Stimulated activated CD4-positive, alpha-beta T cell treated with anti-CD3 and anti-CD28 coated beads, TNF-alpha, amount 100 ng/mL, for 48 hours (primary cell): ENCODE measurements around the gene ASTN2.

Experiments
- DNase-seq, 3 donors: peaks; one replicate each; pipeline ENCODE4 v3.0.0-alpha.2; 2020; ENCODE audit warnings: low read depth in 3 of 3

Gene ASTN2

DNA sequence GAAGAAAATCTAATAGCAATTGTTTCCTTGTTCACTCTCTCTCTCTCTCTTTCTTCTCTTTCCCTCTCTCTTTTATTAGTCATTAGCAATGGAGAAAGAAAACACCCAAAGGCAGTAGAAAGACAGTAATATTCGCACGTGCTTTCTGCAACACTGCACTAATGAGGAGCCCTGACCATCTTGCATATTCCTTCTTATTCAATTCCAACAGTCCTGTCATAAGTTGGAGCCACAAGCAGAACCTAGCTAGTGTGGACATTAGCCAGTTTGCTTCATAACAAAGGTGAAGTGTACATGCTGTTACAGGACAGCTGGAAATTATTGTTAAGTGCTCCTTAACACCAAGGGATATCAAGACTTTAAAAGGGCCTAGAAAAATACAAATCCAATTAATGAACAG lies 664.3 kb downstream of the ASTN2 start:
- no peak for DNase-seq

DNA sequence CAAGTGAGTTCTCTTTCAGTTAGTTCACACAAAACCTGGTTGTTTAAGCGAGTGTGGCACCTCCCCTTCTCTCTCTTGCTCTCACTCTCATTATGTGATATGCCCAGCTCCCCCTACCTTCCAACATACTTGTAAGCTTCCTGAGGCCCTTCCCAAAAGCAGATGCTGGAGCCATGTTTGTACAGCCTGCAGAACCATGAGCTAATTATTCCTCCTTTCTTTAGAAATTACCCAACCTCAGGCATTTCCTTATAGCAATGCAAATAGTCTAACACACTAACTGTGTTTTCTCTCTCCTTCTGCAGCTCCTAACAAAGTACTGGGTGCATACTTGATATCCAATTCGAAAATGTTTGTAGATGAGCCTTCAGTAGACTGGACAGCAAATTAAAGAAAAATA lies 665.1 kb downstream of the ASTN2 start:
- no peak for DNase-seq

DNA sequence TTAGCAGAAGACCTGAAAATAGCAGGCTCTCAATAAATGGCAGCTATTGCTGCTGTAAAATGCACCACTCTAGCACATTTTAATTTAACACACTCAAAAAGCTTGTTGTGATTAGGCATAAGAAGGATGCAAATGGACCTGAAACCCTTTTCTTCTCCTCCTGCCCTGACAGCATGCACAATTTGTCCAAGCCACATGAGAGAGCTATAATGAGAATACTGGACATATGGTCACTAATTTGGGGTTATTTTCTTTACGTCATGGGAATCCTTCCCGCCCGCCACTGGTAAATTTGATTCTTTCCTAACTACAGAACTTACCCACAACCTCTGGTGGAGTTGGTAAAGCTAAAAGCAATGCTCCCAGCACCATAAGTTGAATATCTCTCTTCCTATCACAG lies 665.7 kb downstream of the ASTN2 start:
- DNase-seq = no peak

DNA sequence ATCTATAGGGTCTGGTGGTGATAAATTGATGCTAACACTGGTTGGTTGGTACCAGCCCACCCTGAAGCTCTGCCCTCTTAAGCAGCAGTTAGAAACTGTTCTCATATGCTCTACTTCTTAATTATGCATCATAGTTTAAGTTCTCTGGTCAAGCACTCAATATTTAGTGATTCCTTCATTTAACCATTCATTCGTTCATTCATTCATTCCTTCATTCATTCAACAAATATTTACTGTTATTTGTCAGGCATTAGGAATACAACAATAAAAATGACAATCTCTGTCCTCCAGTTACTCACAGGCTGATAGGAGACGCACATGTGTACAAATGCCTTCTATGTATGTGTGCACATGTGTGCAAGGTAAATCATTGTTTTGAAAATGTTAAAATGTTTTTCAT lies 673.1 kb downstream of the ASTN2 start:
- DNase-seq = no peak

DNA sequence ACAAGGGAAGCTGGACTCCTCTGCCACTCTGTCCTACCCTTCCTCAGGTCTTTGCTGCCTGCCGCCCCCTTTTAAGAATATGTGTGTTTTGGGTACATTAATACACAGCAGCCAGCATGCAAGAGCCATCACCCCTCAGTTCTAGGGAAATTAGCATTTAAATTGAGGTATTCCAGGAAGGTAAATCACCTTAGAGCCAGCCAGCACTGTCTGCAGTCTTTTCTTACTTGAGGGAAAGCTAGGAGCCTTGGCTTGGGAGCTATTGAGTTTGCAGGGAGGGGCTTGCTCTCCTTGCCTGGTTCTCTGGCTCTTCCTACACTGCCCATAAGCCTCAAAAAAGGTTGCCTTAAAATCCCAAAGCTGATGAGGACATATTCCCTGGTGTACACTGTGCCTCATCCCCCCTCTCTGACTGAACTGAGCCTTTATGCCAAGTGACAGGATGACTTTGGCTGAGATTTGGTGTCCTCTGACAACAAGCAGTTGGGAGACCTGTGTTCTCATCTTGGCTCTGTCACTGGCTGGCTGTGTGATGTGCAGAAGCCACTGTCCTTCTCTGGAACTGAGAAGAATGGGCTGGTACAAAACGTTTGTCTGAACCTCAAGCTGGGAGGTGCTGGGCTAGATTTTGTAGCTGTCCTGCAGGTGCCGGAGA lies 673.6 kb downstream of the ASTN2 start:
- DNase-seq = no peak

DNA sequence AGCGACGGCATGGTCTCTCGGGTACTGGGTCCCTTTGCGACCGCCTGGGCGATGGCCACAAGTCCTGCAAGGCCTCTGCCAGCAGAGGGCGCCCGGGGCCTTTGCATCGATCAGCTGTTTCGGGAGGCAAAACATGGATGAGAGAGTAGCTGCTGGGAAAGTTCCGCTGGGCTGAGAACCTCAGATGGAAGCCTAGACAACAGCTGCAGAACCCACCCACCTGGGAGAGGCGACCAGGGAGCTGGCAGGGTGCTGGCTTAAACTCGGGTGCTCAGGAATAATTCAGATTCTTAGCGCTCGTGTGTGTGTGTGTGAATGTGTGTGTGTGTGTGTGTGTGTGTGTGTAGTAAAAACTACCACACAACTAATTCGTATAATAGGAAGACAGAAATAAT lies 677.7 kb downstream of the ASTN2 start:
- peak; percentile 40 to 55 (median 51) for DNase-seq

DNA sequence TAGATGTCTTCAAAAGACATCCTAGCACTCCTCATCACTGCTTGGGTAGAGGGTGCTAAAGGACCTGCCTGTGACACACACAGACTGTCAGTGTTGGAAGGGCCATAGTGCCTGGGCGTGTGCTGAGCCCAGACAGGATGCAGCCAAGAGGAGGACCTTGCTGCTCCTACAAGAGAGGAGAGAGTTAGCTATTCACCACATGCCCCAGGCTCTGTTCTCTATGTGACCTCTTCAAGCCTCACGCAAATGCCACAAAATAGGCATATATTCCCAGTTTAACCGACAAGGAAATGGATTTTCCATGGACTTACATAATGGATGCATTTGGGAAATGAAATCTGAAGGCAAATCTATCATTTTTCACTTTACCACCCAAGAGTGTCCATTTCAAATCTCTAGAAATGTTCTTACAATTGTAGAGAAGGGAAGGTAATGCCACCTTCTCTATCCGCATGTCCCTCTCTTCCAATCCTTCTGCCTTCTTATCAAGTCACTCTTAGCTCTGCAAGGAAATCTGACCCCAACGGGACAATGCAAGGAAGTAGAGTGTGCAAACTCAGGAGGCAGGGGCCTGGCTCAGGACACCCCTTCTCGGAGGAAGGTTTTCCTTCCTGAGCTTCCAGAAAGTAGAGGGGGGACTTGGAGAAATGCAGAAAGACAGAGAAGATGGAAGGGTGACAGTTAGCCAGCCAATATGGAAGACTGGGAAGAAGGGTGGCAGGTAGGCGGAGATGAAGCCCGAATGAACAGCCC lies 678.3 kb downstream of the ASTN2 start:
- DNase-seq = no peak

DNA sequence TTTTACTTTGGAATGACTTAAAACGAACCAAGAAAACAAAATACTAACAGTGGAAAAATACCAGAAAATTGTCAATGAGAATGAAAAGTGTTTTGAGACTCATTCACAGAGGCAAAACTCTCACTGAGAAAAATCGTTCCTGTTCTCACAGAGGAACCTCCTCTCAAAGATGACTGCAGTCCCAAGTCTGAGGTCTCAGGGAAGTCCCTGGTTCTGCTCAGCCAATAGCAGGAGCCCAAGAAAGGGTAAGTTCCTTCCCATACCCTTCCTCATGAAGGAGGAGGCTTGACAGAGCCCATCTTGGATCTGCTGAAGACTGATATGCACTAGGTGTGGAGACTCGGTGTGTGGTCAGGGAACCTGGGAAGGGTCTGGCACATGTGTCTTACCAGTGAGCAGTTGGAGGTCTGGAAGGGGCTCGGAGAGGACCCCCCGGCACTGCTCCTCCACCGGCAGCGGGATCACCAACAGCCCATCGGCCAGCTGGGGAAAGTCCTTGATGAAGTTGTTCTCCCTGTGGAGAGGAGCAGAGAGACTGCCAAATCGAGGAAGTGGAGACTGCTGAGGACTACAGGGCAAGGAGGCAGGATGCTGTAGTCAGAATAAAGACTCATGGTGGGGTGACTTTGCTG lies 681.7 kb downstream of the ASTN2 start:
- no peak for DNase-seq

DNA sequence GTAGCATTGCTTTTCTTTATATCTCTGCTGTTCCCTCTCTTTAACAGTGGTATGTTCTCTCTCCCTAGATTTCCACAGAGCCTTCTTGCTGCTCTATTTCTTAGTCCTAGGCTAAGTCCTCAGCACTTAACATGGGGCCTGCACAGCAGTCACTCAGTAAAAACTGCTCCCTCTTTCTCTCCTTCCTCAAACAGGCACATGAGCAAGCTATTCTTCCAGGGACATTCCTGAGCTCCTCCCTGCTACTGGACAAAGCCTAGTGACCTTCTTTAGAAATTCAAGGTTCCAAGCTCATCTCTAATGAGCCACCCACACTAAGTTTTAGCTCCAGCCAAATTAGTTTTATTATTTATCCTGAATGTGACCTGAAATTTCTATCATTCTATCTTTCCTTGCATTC lies 688.3 kb downstream of the ASTN2 start:
- no peak for DNase-seq

DNA sequence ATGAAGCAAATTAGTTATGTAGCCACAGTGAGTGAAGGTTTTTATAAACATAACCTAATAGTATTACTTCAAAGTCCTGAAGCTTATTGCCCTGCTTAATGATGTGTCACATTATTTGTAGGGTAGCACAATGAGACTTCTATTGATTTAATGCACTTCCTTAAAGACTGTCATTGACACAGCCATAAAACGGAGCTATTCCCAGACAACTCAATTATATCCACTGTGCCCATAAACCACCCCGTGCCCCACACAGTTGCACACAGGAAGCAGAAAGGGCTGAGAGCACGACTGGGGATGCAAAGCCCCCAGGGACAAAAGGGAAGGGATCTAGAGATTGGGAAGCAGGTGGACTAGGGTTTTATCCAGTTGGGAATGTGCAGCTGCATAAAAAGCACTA lies 690.7 kb downstream of the ASTN2 start:
- DNase-seq = no peak

DNA sequence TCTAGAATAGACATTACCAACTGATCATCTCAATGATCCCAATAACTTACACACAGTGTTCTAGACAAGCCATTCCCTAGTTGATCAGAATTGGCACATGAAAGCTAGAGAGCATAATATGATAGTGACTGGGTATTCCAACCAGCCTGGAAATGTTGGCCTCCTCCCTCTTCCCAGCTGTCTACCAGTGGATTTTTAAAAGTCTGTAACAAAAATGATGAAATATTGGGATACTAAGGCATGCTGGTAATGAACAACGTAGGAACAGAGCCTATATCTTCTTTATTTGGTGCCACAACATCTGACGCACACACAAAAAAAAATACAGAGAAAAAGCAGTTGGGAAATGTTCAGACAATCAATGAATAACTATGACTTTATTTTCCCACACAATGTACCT lies 692.9 kb downstream of the ASTN2 start:
- DNase-seq = no peak

DNA sequence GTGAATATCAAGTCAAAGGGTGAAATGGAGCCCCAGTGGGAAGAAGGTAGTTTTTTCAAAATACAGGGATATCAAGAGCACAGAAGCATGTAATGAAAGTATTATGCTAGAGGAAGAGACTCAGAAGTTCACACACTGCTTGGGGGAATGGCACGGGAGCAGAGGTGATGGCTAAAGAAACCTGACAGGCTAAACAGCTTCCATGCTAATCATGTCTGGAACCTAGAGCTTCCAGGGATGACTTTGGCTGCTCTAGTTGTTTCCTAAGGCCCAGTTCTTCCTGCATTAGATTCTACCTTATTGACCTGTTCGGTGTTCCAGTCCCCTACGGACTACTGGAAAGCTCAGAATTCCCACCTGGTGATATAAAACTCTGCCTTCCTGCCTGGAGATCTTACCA lies 693.4 kb downstream of the ASTN2 start:
- DNase-seq = no peak

DNA sequence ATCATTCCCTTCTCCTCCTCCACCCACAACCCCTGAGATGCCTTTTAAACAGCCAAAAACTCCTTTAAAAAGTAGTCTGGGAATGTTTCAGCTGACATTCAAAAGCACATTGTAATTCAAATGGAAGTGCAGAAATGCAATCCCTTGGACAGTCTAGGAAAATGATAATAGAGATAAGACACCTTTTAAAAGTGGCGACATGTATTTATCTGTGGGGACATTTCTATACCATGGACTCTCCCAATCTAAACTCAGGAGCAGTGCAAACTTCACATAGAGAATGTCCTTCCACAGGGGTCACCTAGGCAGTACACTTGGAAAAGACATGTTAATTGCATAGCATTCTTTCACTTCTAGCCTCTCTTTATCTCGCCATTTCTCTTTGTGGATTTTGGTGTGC lies 694.7 kb downstream of the ASTN2 start:
- DNase-seq = no peak

DNA sequence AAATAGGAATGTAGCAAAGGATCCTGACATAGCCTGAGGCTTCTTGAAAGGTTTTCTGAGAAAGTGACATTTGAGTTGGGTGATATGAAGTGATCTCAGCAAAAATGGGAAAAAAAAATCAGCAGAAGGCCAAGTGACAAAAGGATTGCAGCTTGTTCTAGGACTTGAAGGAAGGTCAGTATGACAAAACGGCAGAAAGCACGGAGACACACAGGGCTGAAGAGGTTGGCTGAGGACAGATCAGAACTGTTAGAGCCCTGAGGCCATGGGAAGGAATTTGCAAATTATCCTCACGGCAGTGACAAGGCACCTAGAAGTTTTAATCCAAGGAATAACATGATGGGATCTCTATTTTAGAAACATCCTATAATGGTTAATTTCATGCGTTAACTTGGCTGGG lies 696.7 kb downstream of the ASTN2 start:
- DNase-seq = no peak

DNA sequence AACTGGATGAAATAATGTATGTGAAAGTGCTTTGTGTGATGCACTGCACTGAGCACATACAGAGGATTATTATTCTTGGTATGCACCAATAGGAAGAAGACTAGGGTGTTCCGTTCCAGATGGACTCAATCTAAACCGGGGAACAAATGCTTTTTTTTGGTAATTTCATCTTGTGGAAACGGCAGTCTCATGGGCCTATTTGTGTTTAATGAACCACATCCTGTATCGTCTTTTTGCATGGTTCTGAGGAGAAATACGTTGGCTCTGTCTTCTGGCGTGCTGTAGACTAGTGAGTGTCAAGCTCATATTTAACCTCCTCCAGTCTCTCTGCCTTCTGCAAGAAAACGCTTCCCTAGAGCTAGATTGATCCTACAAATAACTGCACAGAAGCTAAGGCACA lies 697.7 kb downstream of the ASTN2 start:
- no peak for DNase-seq

DNA sequence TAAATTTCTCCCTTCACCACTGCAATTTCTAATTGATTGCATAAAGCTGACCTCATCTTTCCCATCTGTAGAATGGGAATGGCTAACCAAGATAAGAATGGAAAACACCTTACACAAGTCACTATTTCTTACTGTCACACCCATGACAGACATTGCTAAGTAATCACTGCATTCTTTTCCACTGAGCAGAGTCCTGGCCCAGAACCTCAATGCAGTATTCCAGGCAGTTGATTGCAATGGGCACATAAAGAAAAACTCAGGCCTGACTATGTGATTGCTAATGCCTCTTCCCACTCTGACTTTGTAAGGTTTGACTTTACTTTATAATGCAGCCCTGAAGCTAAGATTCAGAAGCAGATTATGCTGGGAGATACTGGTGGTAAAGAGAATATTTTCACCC lies 698.4 kb downstream of the ASTN2 start:
- no peak for DNase-seq

DNA sequence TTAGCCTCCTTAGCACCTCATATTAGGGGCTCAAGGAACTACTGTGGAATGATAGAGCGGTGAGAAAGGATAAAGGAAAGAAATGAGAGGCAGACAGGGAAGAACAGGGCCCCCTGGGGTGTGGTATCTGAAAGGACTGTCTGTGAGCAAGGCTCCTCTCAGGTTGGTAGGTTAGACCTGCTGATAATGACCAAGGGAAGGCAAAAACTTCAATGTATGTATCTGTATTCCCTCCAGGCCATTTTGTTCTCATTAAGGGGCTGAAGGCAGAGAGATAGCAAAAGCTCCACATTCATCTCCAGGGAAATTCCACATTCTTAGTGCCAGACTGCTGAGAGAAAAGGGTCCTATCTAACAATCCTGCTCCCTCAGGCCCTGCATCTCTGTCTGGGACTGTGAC lies 699.1 kb downstream of the ASTN2 start:
- DNase-seq = no peak

DNA sequence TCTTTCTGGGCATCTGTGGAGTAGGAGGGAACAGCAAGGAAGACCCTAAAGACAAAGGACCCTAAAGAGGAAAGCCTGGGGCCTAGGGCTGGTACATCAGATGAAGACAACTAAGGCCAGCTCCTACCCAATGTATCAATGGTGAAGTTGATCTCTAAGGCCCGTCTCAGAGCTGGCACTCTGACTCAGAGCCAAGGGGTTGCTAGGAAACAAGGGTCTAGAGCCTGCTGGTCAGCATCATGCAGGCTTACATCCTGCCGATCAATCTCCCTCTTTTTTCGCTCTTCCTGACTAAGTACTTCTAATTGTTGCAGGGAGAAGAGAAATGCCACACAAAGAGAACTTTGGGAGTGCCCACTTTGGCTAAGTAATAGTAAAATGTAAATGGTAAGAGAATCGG lies 701.6 kb downstream of the ASTN2 start:
- DNase-seq = no peak

DNA sequence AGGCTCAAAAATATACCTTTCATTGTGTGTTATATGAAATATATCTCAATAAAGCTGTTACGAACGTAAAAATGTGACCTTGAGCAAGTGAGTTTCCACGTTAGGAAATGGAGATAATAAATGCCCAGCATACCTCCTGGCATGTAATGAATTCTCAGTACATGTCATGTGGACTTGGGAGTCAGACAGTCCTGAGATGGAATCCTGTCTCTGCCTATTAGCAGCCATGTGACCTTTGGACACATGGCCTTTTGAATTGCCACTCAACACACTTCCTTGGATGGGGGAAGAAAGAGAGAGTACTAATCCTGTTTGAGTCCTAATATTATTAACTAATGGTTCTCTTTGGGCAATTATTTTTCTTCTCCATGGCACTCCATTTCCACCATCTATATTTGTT lies 702.1 kb downstream of the ASTN2 start:
- DNase-seq = no peak

DNA sequence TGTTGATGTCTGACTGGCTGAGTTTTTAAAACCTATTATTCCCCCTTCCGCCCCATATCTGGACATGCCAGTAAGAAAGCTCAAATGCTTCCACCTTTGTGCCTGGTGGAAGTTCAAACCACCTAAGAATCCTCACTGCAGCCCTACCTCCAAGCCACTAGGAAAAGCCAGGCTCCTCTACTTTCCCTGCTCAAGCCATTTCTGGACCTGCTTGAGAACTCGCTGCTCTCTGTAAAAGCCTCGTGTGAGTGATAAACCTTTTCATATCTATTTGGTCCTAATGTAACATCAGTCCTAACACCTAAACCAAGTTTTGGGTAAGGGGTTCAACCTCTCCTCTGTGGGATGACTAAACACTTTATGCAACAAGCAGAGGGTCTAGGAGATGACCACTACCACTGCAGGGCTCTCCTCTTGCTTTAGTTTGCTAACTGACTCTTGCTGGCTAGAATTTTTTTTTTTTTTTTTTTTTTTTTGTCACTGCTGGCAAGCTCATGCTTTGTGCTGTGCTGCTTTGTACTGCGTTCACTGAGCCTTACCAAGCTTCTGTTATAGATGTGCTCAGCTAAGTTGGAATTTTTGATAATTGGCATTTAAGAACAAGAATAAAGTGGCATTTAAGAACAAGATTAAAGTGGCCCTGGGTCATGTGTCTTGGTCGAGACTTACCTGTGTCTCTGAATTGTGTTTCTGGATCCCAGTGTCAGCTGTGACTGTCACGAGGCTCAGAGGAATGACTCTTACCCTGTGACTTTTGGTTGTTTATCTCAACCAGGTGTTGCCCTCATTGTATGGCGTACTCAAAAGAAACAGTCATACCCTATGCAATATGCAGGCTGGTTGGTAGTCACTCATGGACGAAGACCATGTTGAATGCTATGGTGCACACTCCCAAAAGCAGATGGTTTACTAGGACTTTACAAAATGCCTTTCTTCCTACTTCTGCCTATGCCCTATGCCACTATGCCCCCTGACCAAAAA lies 708.3 kb downstream of the ASTN2 start:
- DNase-seq = no peak

DNA sequence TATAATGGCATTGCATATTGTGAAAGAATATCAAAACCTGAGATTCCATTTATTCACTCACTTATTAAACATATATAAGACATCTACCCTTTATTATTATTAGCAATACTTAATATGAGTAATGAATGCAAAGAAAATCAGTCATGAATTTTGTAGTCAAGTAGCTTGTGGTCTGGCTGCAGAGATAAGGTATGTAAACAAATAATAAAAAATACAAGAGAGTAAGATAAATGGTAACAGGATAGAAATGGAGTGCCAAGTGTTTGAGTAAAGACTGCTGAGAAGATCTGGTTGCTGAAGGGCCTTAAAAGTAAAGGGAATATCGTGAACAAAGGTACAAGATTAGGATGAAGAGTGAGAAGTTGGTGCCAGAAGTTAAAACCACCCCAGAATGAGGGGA lies 709.3 kb downstream of the ASTN2 start:
- no peak for DNase-seq

DNA sequence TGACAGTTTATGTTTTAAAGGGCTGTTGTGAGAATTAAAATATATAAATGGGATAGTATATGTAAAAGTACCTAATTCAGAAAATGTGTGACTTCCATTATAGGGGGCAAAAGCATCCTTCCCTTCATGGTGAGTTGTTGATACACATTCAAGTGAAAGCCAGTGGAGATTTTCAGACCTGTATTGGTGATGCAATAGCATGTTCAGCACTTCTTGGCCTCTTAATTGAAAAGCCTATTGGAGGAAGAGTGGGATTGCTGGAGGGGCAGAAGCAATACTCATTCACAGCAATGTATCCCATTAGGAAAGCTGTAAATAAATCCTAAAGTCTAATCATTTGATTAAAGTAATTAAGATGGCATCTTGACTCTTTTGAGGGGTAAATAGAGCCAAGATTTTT lies 710.4 kb downstream of the ASTN2 start:
- DNase-seq = no peak
